Naive thymus-derived CD4-positive, alpha-beta T cell (primary cell): Measurements from ENCODE around the gene MAP10. TPM values are rescaled to one million over a fixed set of nuclear protein-coding genes. Genes with fewer than 3 reads are reported as not detected.

ENCODE experiments used
- ATAC-seq: fragments of 150-1000 bp; cut with Tn5 transposase; 2 replicates; pipeline ENCODE4 v1.10.0; 2021; ENCODE audit warnings: mild to moderate bottlenecking, moderate library complexity
- CTCF ChIA-PET: fragments of 350-600 bp; sonication (Branson Sonifier 250); formaldehyde crosslinking; loops from one replicate; lab custom pipeline; 2021; ENCODE audit warnings: antibody characterized with exemption; lab: Charles Lee
- POLR2A ChIA-PET: fragments of 350-600 bp; sonication (Branson Sonifier 250); formaldehyde crosslinking; loops from one replicate; lab custom pipeline; 2021; ENCODE audit warnings: antibody characterized with exemption, inconsistent platforms; lab: Charles Lee
- DNase-seq, 9 donors: peaks; one replicate each; pipeline versions ENCODE4 v3.0.0 to v3.0.0-alpha.2; 2020 to 2022; ENCODE audit warnings: mixed read lengths in 1 of 9
- H3K27ac ChIP-seq: one replicate; pipeline ENCODE4 v1.7.0; 2013; ENCODE audit warnings: mild to moderate bottlenecking, low read depth, low read length, moderate library complexity
- H3K27me3 ChIP-seq, 2 donors: one replicate each; pipeline ENCODE4 v1.7.0; 2013; ENCODE audit warnings: low read length in 2 of 2, mild to moderate bottlenecking in 2 of 2, moderate library complexity in 2 of 2; ENCODE audit not compliant: control insufficient read depth in 2 of 2, insufficient read depth in 2 of 2
- H3K36me3 ChIP-seq, 3 experiments: 1 replicate in 2 of 3; 2 replicates in 1 of 3; pipeline ENCODE4 v1.7.0; 2013; ENCODE audit warnings: low read length in 3 of 3, mild to moderate bottlenecking in 3 of 3, moderate library complexity in 1 of 3; ENCODE audit not compliant: insufficient read depth in 3 of 3, control insufficient read depth in 2 of 3
- H3K4me1 ChIP-seq, 2 donors: one replicate each; pipeline ENCODE4 v1.7.0; 2013; ENCODE audit warnings: low read length in 2 of 2, mild to moderate bottlenecking in 2 of 2, moderate library complexity in 1 of 2; ENCODE audit not compliant: control insufficient read depth in 2 of 2, insufficient read depth in 2 of 2
- H3K4me3 ChIP-seq: 2 replicates; pipeline ENCODE4 v1.7.0; 2013; ENCODE audit warnings: mild to moderate bottlenecking, low read length
- H3K9me3 ChIP-seq, 3 experiments: 1 replicate in 2 of 3; 2 replicates in 1 of 3; pipeline ENCODE4 v1.7.0; 2013; ENCODE audit warnings: low read length in 3 of 3; ENCODE audit not compliant: control insufficient read depth in 2 of 3
- H3K27ac Mint-ChIP-seq, 9 donors: one replicate each; pipeline ENCODE4 v1.8.0; 2020 to 2022; ENCODE audit warnings: mixed read lengths in 9 of 9, mild to moderate bottlenecking in 8 of 9, moderate library complexity in 5 of 9, inconsistent platforms in 2 of 9
- H3K27me3 Mint-ChIP-seq, 5 donors: one replicate each; pipeline ENCODE4 v1.8.0; 2021 to 2022; ENCODE audit warnings: mixed read lengths in 5 of 5, mild to moderate bottlenecking in 1 of 5
- H3K36me3 Mint-ChIP-seq, 5 donors: one replicate each; pipeline ENCODE4 v1.8.0; 2020 to 2022; ENCODE audit warnings: mixed read lengths in 5 of 5, mild to moderate bottlenecking in 3 of 5, inconsistent platforms in 1 of 5
- H3K4me1 Mint-ChIP-seq, 7 donors: one replicate each; pipeline ENCODE4 v1.8.0; 2020 to 2022; ENCODE audit warnings: mixed read lengths in 7 of 7, mild to moderate bottlenecking in 3 of 7, inconsistent platforms in 1 of 7
- H3K4me3 Mint-ChIP-seq, 10 donors: one replicate each; pipeline ENCODE4 v1.8.0; 2020 to 2022; ENCODE audit warnings: mild to moderate bottlenecking in 10 of 10, mixed read lengths in 10 of 10, moderate library complexity in 6 of 10, inconsistent platforms in 2 of 10
- H3K9me3 Mint-ChIP-seq, 11 donors: one replicate each; pipeline ENCODE4 v1.8.0; 2020 to 2022; ENCODE audit warnings: mixed read lengths in 11 of 11, mild to moderate bottlenecking in 4 of 11, inconsistent platforms in 1 of 11, moderate library complexity in 1 of 11
- intact Hi-C, 2 donors: fragments of 100-400 bp; cut with micrococcal nuclease; formaldehyde crosslinking; loops; one replicate each; pipeline ENCODE4 v1.15.1; 2023
- polyA plus RNA-seq, 2 donors: library from polyadenylated mRNA; unstranded; fragments of 300-500 nt; fragmentation: Illumina TruSeq; gene quantifications; one replicate each; pipeline ENCODE4 v1.2.3, GENCODE V29; 2021
- total RNA-seq, 6 experiments: library from RNA in 5 of 6; stranded (reverse) in 5 of 6; gene quantifications; 1 replicate in 5 of 6; 2 replicates in 1 of 6; pipeline ENCODE4 v1.2.3 and lab custom pipeline; 2021 to 2026

MAP10 gene
- total and polyA plus RNA-seq, 7 experiments from 2014 or later: 1.5 to 4.5 (median 2.4) TPM

DNA sequence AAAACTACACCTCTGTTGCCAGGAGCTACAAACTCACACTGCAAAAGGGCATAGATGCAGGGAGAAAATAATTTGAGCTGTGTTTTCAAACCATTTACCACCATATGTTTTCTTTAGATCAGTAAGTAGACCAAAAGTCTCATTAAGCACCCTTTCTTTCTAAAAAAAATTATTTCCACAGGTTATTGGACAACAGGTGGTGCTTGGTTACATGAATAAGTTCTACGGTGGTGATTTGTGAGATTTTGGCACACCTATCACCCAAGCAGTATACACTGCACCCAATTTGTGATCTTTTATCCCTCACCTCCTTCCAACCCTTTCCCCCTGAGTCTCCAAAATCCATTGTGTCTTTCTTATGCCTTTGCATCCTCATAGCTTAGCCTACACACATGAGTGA lies 21.1 kb downstream of the MAP10 start:
- peaks cover 0 to 4% (median 0%) of the 10 kb centered on the region in 11 donors for H3K9me3 Mint-ChIP-seq
- no peaks in the 10 kb centered on the region for H3K4me1 Mint-ChIP-seq
- ATAC-seq (no peak), DNase-seq (no peak)
- H3K4me3 Mint-ChIP-seq: no peak overlapping the region
- H3K27ac ChIP-seq: no peak overlapping the region
- H3K27me3 Mint-ChIP-seq: peaks cover 0 to 6% (median 4%) of the 10 kb centered on the region in 5 donors
- no peaks in the 10 kb centered on the region for H3K36me3 Mint-ChIP-seq
- no peaks in the 10 kb centered on the region for H3K36me3 ChIP-seq
- peaks cover 0 to 3% of the 10 kb centered on the region in 2 donors for H3K27me3 ChIP-seq
- no peak overlapping the region for H3K4me3 ChIP-seq
- ChIA-PET CTCF (no interaction called here), POLR2A (no interaction called here)
- H3K4me1 ChIP-seq: no peaks in the 10 kb centered on the region
- no peaks in the 10 kb centered on the region for H3K9me3 ChIP-seq
- peak overlapping the region in 1 of 9 donors; percentile 17 for H3K27ac Mint-ChIP-seq
- intact Hi-C loops: no loop called here

DNA sequence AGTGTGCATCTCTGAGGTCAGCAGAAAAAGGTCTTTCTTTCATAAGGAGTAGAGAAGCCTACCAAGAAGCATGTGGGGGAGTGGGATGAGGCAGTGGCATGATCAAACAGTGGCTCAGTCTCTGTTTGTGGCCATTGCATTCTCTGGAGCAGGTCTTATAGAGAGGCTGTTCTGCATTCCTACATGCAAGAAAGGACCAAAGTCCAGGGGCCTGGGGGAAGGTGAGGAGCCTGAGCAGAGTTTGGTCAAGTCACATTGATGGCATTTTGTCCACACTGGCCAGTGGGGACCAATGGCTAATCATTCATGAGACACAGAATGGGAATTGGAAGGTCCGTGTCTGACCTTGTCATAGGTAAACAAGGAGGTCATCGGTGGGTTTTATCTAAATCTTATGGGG lies 25.4 kb downstream of the MAP10 start:
- POLR2A ChIA-PET: no interaction called here
- intact Hi-C loops: no loop called here
- CTCF ChIA-PET: no interaction called here

DNA sequence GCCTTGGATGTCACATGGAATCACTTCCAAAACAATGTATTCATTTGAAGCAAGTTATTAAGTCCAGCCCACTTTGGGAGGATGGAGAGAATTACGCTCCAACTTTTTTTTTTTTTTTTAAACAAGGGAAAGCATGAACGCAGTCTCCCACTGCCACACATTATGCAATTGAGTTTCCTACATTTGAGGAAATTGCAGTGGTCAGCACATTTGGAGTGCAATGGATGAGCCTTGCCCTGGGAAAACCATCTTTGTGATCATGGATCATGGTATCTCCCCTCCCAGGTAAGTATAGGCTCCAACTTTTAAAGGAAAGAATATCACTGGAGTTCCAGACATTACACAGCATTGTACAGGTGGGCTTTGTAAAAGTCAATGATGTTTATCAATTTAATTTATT lies 26.7 kb downstream of the MAP10 start:
- intact Hi-C loops: no loop called here
- Histone ChIP-seq H3K4me3 (no peak overlapping the region), H3K36me3 (no peaks in the 10 kb centered on the region), H3K4me1 (no peaks in the 10 kb centered on the region), H3K9me3 (no peaks in the 10 kb centered on the region), H3K27me3 (no peaks in the 10 kb centered on the region), H3K27ac (no peak overlapping the region)
- Mint-ChIP-seq H3K36me3 (no peaks in the 10 kb centered on the region), H3K9me3 (peaks cover 0 to 2% (median 0%) of the 10 kb centered on the region in 11 donors), H3K27me3 (peaks cover 0 to 19% (median 6%) of the 10 kb centered on the region in 5 donors), H3K27ac (no peak overlapping the region), H3K4me1 (no peaks in the 10 kb centered on the region), H3K4me3 (no peak overlapping the region)
- ATAC-seq (no peak), DNase-seq (no peak)
- ChIA-PET POLR2A (no interaction called here), CTCF (interaction anchor here (0.6 kb wide), 1 partner anchor 25 kb away, joined by 3 read pairs; no protein-coding TSS in a partner anchor)

More for the DNA sequence above, 25.4 kb downstream of the MAP10 start:
- peak overlapping the region in 1 of 9 donors; percentile 74 for H3K27ac Mint-ChIP-seq
- H3K4me3 Mint-ChIP-seq: no peak overlapping the region
- no peak overlapping the region for H3K27ac ChIP-seq
- DNase-seq: no peak
- H3K27me3 ChIP-seq: no peaks in the 10 kb centered on the region
- H3K36me3 ChIP-seq: no peaks in the 10 kb centered on the region
- no peaks in the 10 kb centered on the region for H3K4me1 Mint-ChIP-seq
- no peaks in the 10 kb centered on the region for H3K4me1 ChIP-seq
- H3K27me3 Mint-ChIP-seq: peaks cover 0 to 14% (median 6%) of the 10 kb centered on the region in 5 donors
- no peak for ATAC-seq
- peaks cover 0 to 4% (median 0%) of the 10 kb centered on the region in 11 donors for H3K9me3 Mint-ChIP-seq
- H3K9me3 ChIP-seq: no peaks in the 10 kb centered on the region
- H3K36me3 Mint-ChIP-seq: no peaks in the 10 kb centered on the region
- H3K4me3 ChIP-seq: no peak overlapping the region

DNA sequence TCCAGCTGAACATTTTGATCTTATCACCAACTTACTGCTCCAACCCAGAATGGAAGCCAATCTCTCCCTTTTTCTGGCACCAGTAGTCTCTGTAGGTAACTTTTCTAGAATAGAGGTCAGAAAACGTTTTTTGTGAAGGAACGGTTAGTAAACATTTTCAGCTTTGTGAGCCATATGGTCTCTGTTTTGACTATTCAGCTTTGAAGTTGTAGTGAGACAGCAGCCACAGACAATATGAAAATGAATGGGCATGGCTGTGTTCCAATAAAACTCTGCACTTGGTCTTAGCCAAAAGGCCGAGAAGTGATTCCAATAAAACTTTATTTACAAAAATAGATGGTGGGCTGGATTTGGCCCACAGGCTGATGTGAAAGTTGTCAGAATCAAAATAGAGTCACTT lies 28.9 kb downstream of the MAP10 start:
- Mint-ChIP-seq H3K9me3 (peaks cover 0 to 1% (median 0%) of the 10 kb centered on the region in 11 donors), H3K27ac (no peak overlapping the region), H3K36me3 (no peaks in the 10 kb centered on the region), H3K4me3 (no peak overlapping the region), H3K4me1 (no peaks in the 10 kb centered on the region), H3K27me3 (peaks cover 0 to 19% (median 0%) of the 10 kb centered on the region in 5 donors)
- intact Hi-C loops: no loop called here
- Histone ChIP-seq H3K9me3 (no peaks in the 10 kb centered on the region), H3K4me1 (no peaks in the 10 kb centered on the region), H3K27me3 (no peaks in the 10 kb centered on the region), H3K36me3 (no peaks in the 10 kb centered on the region), H3K27ac (no peak overlapping the region), H3K4me3 (no peak overlapping the region)
- DNase-seq (no peak), ATAC-seq (no peak)
- POLR2A ChIA-PET: no interaction called here
- CTCF ChIA-PET: no interaction called here

DNA sequence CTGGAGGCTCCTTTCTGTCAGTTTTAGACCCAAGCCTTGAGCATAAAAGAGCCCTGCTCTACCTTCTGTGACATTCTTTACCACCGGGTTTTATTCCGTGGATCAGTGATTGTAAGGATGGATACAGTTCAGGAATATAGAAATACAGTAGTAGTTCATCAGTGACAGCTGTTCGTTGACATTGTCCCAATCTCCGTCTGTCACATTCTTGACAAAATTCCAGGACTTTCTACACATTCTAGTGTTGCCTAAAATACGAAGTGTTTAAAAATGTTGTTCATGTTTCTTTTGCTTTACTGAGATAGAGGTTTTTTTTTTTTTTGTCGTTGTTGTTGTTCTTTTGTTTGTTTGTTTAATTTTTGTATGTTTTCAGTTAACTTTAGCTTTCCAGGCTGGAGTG lies 29.9 kb downstream of the MAP10 start:
- DNase-seq: no peak
- Mint-ChIP-seq H3K9me3 (peaks cover 0 to 10% (median 0%) of the 10 kb centered on the region in 11 donors), H3K27me3 (peaks cover 0 to 19% (median 0%) of the 10 kb centered on the region in 5 donors), H3K4me1 (no peaks in the 10 kb centered on the region), H3K4me3 (no peak overlapping the region), H3K36me3 (no peaks in the 10 kb centered on the region), H3K27ac (no peak overlapping the region)
- ChIA-PET CTCF (interaction anchor here (0.6 to 0.7 kb wide), 3 partner anchors 41 to 190 kb away, joined by 3 to 5 read pairs (median 4); no protein-coding TSS in a partner anchor), POLR2A (no interaction called here)
- no peaks in the 10 kb centered on the region for H3K27me3 ChIP-seq
- no peaks in the 10 kb centered on the region for H3K4me1 ChIP-seq
- no peak overlapping the region for H3K27ac ChIP-seq
- no peak overlapping the region for H3K4me3 ChIP-seq
- intact Hi-C loops: no loop called here
- H3K36me3 ChIP-seq: no peaks in the 10 kb centered on the region
- H3K9me3 ChIP-seq: no peaks in the 10 kb centered on the region
- ATAC-seq: no peak

DNA sequence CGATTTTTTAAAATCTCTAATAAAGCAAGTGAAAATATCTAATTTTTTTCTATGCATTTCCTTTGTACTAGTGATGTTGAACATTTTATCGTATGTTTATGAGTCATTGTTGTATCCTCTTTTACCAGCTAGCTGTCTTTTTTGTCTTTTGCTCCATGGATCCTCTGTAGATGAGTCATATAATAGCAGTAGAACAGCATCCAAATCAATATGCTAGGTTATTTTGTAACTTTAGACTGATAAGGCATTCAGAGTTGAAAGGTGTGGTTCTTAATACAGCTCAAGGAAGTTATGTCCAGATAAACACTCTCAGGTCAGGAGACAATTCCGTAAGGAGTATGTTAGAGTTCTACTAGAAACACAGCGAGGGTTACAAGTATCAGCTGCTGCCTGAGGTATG lies 31.9 kb downstream of the MAP10 start:
- no peaks in the 10 kb centered on the region for H3K4me1 ChIP-seq
- H3K9me3 ChIP-seq: no peaks in the 10 kb centered on the region
- intact Hi-C loops: no loop called here
- Mint-ChIP-seq H3K4me1 (no peaks in the 10 kb centered on the region), H3K36me3 (peaks cover 0 to 12% (median 0%) of the 10 kb centered on the region in 5 donors), H3K27ac (no peak overlapping the region), H3K9me3 (peaks cover 0 to 24% (median 8%) of the 10 kb centered on the region in 11 donors), H3K4me3 (no peak overlapping the region), H3K27me3 (peaks cover 0 to 17% (median 0%) of the 10 kb centered on the region in 5 donors)
- ChIA-PET CTCF (no interaction called here), POLR2A (no interaction called here)
- no peaks in the 10 kb centered on the region for H3K27me3 ChIP-seq
- no peak overlapping the region for H3K27ac ChIP-seq
- ATAC-seq: no peak
- H3K36me3 ChIP-seq: no peaks in the 10 kb centered on the region
- no peak overlapping the region for H3K4me3 ChIP-seq
- no peak for DNase-seq

DNA sequence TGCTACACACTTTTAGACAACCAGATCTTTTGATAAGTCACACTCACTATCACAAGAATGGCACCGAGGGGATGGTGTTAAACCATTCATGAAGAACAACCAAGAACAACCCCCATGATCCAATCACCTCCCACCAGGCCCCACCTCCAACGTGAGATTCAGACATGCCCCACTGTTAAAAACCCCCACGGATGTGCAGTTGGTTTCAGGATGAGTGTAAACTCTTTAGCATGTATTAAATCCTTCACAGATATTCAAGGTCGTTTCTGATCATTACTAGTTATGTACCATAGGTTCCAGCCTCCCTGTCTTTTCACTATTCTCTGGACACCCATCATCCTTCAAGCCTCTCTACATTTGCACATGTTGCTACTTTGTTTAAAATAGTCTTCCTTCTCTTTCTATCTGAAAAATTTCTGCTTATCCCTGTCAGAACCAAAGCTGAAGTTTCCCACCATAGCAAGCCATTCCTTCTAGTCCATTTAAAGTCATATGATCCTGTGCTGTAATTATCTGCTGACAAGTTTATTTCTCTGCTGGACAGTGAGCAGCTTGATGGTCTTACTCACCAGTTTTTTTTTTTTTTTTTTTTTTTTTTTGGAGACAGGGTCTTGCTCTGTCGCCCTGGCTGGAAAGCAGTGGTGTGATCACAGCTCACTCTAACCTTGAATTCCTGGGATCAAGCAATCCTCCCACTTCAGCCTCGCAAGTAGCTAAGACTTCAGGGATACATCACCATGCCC lies 36.8 kb downstream of the MAP10 start:
- ATAC-seq (no peak), DNase-seq (no peak)
- H3K4me1 ChIP-seq: no peaks in the 10 kb centered on the region
- no peaks in the 10 kb centered on the region for H3K36me3 ChIP-seq
- H3K4me3 ChIP-seq: no peak overlapping the region
- no peak overlapping the region for H3K27ac Mint-ChIP-seq
- H3K4me1 Mint-ChIP-seq: no peaks in the 10 kb centered on the region
- ChIA-PET POLR2A (no interaction called here), CTCF (no interaction called here)
- H3K9me3 ChIP-seq: no peaks in the 10 kb centered on the region
- no peak overlapping the region for H3K27ac ChIP-seq
- no peak overlapping the region for H3K4me3 Mint-ChIP-seq
- H3K27me3 Mint-ChIP-seq: no peaks in the 10 kb centered on the region
- peaks cover 0 to 27% (median 9%) of the 10 kb centered on the region in 11 donors for H3K9me3 Mint-ChIP-seq
- intact Hi-C loops: no loop called here
- peaks cover 0 to 13% (median 0%) of the 10 kb centered on the region in 5 donors for H3K36me3 Mint-ChIP-seq
- H3K27me3 ChIP-seq: no peaks in the 10 kb centered on the region
